Fibroblast of lung (primary cell): ENCODE measurements around the gene PIWIL4. TPM values are rescaled to one million over a fixed set of nuclear protein-coding genes. Genes with fewer than 3 reads are reported as not detected.
"Not testable (repeated sequence)": the region's sequence is repeated elsewhere in the genome, so short reads cannot be mapped to it uniquely, and the experiment has no call there.

ENCODE experiments used
- DNase-seq, 2 donors: peaks; one replicate each; pipeline versions ENCODE4 v3.0.0 to v3.0.0-alpha.2; 2010; ENCODE audit warnings: low read depth in 2 of 2
- H2AFZ ChIP-seq: 2 replicates; pipeline ENCODE4 v1.5.1; 2012; ENCODE audit warnings: low read length, control low read depth, inconsistent platforms
- H3K27ac ChIP-seq: 2 replicates; pipeline ENCODE4 v1.5.1; 2011; ENCODE audit warnings: low read length, control low read depth; ENCODE audit not compliant: insufficient read depth
- H3K27me3 ChIP-seq: 2 replicates; pipeline ENCODE4 v1.5.1; 2011; ENCODE audit warnings: mild to moderate bottlenecking, low read length; ENCODE audit not compliant: control insufficient read depth, insufficient read depth
- H3K36me3 ChIP-seq: 2 replicates; pipeline ENCODE4 v1.5.1; 2011; ENCODE audit warnings: low read length; ENCODE audit not compliant: control insufficient read depth, insufficient read depth
- H3K4me1 ChIP-seq: 2 replicates; pipeline ENCODE4 v1.5.1; 2011; ENCODE audit warnings: low read length; ENCODE audit not compliant: control insufficient read depth, insufficient read depth; ENCODE audit errors: extremely low read depth
- H3K4me2 ChIP-seq: 2 replicates; pipeline ENCODE4 v1.5.1; 2011; ENCODE audit warnings: low read length, control low read depth; ENCODE audit not compliant: insufficient read depth; ENCODE audit errors: extremely low read depth
- H3K4me3 ChIP-seq, 4 experiments: fragments of 200-600 bp in 1 of 4; sonication (generic) in 1 of 4; replicated peaks in 1 of 4; 2 replicates each; pipeline ENCODE4 v1.5.1; 2011 to 2016; ENCODE audit warnings: low read length in 4 of 4, low read depth in 3 of 4, mild to moderate bottlenecking in 3 of 4, control low read depth in 2 of 4, inconsistent platforms in 1 of 4, mixed read lengths in 1 of 4; ENCODE audit not compliant: insufficient read depth in 1 of 4; ENCODE audit errors: control extremely low read depth in 1 of 4
- H3K79me2 ChIP-seq: 2 replicates; pipeline ENCODE4 v1.5.1; 2012; ENCODE audit warnings: mild to moderate bottlenecking, low read length, inconsistent platforms; ENCODE audit not compliant: control insufficient read depth, insufficient read depth
- H3K9ac ChIP-seq: 2 replicates; pipeline ENCODE4 v1.5.1; 2011; ENCODE audit warnings: mild to moderate bottlenecking, low read length, control low read depth; ENCODE audit not compliant: insufficient read depth
- H3K9me3 ChIP-seq: 2 replicates; pipeline ENCODE4 v1.5.1; 2012; ENCODE audit warnings: low read depth, low read length; ENCODE audit not compliant: control insufficient read depth, insufficient read depth
- H4K20me1 ChIP-seq: 2 replicates; pipeline ENCODE4 v1.5.1; 2011; ENCODE audit warnings: low read length; ENCODE audit not compliant: control insufficient read depth, insufficient read depth; ENCODE audit errors: extremely low read depth
- EZH2 ChIP-seq: IDR thresholded peaks from 2 replicates; pipeline ENCODE4 v1.5.1; 2012; ENCODE audit warnings: low read length, control low read depth, mild to moderate bottlenecking; ENCODE audit errors: missing control alignments
- polyA plus RNA-seq, 2 donors: library from polyadenylated mRNA; depleted of rRNA in 1 of 2; stranded (reverse) in 1 of 2; unstranded in 1 of 2; fragments of >200 nt; gene quantifications; 2 replicates each; pipeline ENCODE4 v1.2.1, GENCODE V29; 2011 to 2012; ENCODE audit warnings: missing spikeins in 1 of 2
- total RNA-seq: library from RNA; depleted of rRNA; stranded (reverse); fragments of >200 nt; gene quantifications from 2 replicates; pipeline ENCODE4 v1.2.1, GENCODE V29; 2014
- TF ChIP-seq, protein P1 (sequence below), 2 donors: IDR thresholded peaks in 1 of 2; conservative IDR thresholded peaks in 1 of 2; 1 replicate in 1 of 2; 2 replicates in 1 of 2; pipeline ENCODE4 v1.5.1; 2011 to 2012; ENCODE audit warnings: low read length in 2 of 2, control low read depth in 1 of 2, inconsistent platforms in 1 of 2, low read depth in 1 of 2, mild to moderate bottlenecking in 1 of 2

The PIWIL4 gene
- total and polyA plus RNA-seq, 2 donors (not counting 1 experiment from before 2014, with no cell fraction given), result 1.2 to 3.3 TPM

DNA sequence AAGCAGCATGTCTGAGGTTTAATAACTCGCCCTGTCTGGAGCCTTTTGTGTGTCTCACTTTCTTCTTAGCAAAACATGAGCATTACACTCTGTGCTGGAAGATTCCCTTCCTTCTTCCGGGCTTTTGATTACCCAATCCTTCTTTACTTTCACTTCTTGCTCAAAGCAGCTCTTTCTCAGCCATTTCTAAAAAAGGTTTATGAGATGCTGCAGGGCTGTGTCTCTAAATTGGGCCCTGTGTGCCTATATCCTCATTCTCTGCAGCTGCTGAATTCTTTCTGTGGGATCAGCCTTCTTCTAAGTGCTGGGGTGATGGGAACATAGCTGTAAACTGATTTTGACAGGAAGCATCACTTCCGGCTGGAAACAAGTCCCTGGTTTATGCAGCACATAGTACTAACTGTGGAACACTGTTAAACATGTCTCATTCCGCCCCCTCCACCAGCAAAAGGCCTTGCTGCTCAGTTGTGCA, 71.8 kb downstream of the PIWIL4 start:
- H3K27ac ChIP-seq, result peak overlapping the region; percentile 13
- no peaks in the 10 kb centered on the region for H3K36me3 ChIP-seq
- no peak overlapping the region for H3K4me3 ChIP-seq
- H3K79me2 ChIP-seq, result no peaks in the 10 kb centered on the region
- H4K20me1 ChIP-seq, result no peaks in the 10 kb centered on the region
- no peak overlapping the region for H3K9ac ChIP-seq
- peaks cover 3% of the 10 kb centered on the region for H3K4me1 ChIP-seq
- no peaks in the 10 kb centered on the region for H3K9me3 ChIP-seq
- DNase-seq, result peak in 1 of 2 donors; percentile 57
- TF ChIP-seq, protein P1, sequence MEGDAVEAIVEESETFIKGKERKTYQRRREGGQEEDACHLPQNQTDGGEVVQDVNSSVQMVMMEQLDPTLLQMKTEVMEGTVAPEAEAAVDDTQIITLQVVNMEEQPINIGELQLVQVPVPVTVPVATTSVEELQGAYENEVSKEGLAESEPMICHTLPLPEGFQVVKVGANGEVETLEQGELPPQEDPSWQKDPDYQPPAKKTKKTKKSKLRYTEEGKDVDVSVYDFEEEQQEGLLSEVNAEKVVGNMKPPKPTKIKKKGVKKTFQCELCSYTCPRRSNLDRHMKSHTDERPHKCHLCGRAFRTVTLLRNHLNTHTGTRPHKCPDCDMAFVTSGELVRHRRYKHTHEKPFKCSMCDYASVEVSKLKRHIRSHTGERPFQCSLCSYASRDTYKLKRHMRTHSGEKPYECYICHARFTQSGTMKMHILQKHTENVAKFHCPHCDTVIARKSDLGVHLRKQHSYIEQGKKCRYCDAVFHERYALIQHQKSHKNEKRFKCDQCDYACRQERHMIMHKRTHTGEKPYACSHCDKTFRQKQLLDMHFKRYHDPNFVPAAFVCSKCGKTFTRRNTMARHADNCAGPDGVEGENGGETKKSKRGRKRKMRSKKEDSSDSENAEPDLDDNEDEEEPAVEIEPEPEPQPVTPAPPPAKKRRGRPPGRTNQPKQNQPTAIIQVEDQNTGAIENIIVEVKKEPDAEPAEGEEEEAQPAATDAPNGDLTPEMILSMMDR (conservative IDR thresholded peaks at IDR 0.05 in 1 of 2, IDR thresholded peaks at IDR 0.05 in 1 of 2; ENCODE audit: low read depth in 1 of 2, low read length in 2 of 2), result no peak
- TF ChIP-seq EZH2, result no peak
- H2AFZ ChIP-seq, result peak overlapping the region; percentile 80
- H3K27me3 ChIP-seq, result no peaks in the 10 kb centered on the region
- H3K4me2 ChIP-seq, result peak overlapping the region; percentile 83

DNA sequence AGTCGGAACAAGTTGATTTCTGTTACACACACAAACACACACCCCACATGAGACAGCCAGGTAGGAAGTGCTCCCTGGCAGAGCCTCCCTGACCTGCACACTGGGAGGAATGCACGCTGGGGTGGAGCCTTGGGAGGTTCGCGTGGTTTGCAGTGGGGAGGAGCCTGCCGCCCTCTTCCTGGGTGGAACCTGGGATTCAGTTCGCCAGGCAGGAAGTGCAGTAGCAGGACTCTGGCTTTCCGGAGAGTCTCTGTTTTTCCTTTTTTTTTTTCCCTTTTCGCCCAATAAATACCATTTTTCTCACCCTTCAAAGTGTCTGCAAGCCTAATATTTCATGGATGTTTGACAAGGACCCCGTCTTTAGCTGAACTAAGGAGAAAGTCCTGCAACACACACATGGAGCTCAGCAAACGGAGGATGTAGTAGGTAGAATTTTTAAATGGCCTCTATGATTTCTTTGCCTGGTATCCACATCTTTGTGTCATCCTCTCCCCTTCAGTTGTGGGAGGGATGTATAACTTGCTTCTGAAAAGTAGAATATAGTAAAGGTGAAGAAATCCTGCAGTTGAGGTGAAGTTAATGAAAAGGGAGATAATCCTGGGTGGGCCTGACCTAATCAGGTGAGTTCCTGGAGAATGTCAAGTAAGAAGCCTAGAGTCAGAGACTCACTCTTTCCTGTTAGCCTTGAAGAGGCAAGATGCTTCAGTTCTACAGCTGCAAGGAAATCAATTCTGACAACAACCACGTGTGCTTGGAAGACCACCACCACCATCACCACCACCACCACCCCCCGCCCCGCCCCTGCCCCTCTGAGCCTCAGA, 72.9 kb downstream of the PIWIL4 start:
- H3K4me2 ChIP-seq, result no peak overlapping the region

DNA sequence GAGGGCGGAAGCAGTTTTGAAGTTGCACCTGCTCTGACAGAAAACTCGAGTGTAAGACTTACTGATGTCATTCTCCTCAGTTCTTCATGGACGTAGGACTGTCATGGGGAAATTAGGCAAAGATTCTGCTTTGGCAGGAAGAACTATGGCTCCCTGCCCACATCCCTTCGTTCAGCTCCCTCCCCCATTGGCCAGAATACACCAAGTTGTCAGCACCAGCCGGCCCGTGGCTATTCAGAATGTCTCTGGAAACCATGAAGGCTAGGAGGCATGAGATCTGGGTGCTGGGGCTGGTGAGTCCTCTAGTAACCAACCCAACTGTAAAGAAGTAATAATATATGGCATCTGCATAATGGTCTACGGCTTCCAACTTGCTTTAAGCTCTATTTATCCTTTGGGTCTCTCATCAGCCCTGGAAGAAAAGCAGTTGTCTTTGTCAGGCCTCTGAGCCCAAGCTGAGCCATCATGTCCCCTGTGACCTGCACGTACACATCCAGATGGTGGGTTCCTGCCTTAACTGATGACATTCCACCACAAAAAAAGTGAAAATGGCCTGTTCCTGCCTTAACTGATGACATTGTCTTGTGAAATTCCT, 74.1 kb downstream of the PIWIL4 start:
- no peak overlapping the region for H3K27ac ChIP-seq
- no peak overlapping the region for H3K4me3 ChIP-seq
- TF ChIP-seq, protein P1 (conservative IDR thresholded peaks at IDR 0.05 in 1 of 2, IDR thresholded peaks at IDR 0.05 in 1 of 2; ENCODE audit: low read depth in 1 of 2, low read length in 2 of 2), result no peak
- no peak for TF ChIP-seq EZH2
- no peaks in the 10 kb centered on the region for H3K27me3 ChIP-seq
- H2AFZ ChIP-seq, result no peak overlapping the region
- H3K4me2 ChIP-seq, result no peak overlapping the region
- DNase-seq, result no peak
- H3K79me2 ChIP-seq, result no peaks in the 10 kb centered on the region
- no peaks in the 10 kb centered on the region for H3K36me3 ChIP-seq
- H3K9me3 ChIP-seq, result no peaks in the 10 kb centered on the region
- H3K4me1 ChIP-seq, result peaks cover 3% of the 10 kb centered on the region
- H4K20me1 ChIP-seq, result no peaks in the 10 kb centered on the region
- no peak overlapping the region for H3K9ac ChIP-seq

More for the DNA sequence above, 72.9 kb downstream of the PIWIL4 start:
- H4K20me1 ChIP-seq, result no peaks in the 10 kb centered on the region
- DNase-seq, result no peak
- no peaks in the 10 kb centered on the region for H3K27me3 ChIP-seq
- no peak overlapping the region for H2AFZ ChIP-seq
- H3K4me3 ChIP-seq, result no peak overlapping the region
- H3K9me3 ChIP-seq, result no peaks in the 10 kb centered on the region
- H3K36me3 ChIP-seq, result no peaks in the 10 kb centered on the region
- peaks cover 3% of the 10 kb centered on the region for H3K4me1 ChIP-seq
- no peak overlapping the region for H3K27ac ChIP-seq
- TF ChIP-seq EZH2, result no peak
- TF ChIP-seq, protein P1 (conservative IDR thresholded peaks at IDR 0.05 in 1 of 2, IDR thresholded peaks at IDR 0.05 in 1 of 2; ENCODE audit: low read depth in 1 of 2, low read length in 2 of 2), result no peak
- no peaks in the 10 kb centered on the region for H3K79me2 ChIP-seq
- H3K9ac ChIP-seq, result no peak overlapping the region

DNA sequence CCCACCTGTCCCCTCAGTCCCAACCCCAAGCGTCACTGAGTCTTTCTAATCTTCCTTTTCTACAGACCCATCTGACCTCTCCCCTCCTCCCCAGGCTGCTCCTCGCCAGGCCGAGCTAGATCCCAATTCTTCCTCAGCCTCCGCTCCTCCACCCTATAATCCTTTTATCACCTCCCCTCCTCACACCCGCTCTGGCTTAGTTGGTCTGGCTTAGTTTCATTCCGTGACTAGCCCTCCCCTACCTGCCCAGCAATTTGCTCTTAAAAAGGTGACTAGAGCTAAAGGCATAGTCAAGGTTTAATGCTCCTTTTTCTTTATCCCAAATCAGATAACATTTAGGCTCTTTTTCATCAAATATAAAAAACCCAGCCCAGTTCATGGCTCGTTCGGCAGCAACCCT, 76.0 kb downstream of the PIWIL4 start:
- not testable (repeated sequence) for H3K4me2 ChIP-seq, DNase-seq, H3K27me3 ChIP-seq, H3K9me3 ChIP-seq, H3K36me3 ChIP-seq, H2AFZ ChIP-seq, H3K79me2 ChIP-seq, H3K27ac ChIP-seq, H3K4me1 ChIP-seq, H3K9ac ChIP-seq, H4K20me1 ChIP-seq, H3K4me3 ChIP-seq
